HCT116 (cell line): ENCODE measurements around the gene MORC1. TPM values are rescaled to one million over a fixed set of nuclear protein-coding genes. Genes with fewer than 3 reads are reported as not detected.

Experiments used
- ATAC-seq: fragments of 200-7000 bp; cut with Tn5 transposase; 2 replicates; pipeline ENCODE4 v1.9.1; 2020; ENCODE audit warnings: mild to moderate bottlenecking, moderate library complexity
- BruUV-seq: library from RNA; stranded (reverse); fragments of 400-500 nt; replicated peaks from 2 replicates; lab custom pipeline; 2021; lab: Mats Ljungman, UMichigan
- CTCF ChIA-PET: fragments of 300-600 bp; sonication (Branson Sonifier 250); formaldehyde crosslinking; loops from one replicate; lab custom pipeline; 2021; ENCODE audit warnings: antibody characterized with exemption; lab: Charles Lee
- POLR2A ChIA-PET: fragments of 300-600, 350-600 bp; sonication (Branson Sonifier 250); formaldehyde crosslinking; loops from one replicate; lab custom pipeline; 2021; ENCODE audit warnings: antibody characterized with exemption; lab: Charles Lee
- RAD21 ChIA-PET, 2 experiments: fragments of 300-600 bp; sonication (Branson Sonifier 250); formaldehyde crosslinking; loops; one replicate each; lab custom pipeline; 2023; ENCODE audit warnings: low total read pairs in 2 of 2; ENCODE audit not compliant: uncharacterized antibody in 2 of 2, unreplicated experiment in 2 of 2, low non-redundant PET in 1 of 2; lab: Charles Lee
- DNase-seq: peaks from one replicate; pipeline ENCODE4 v3.0.0-alpha.2; 2010; ENCODE audit warnings: low read depth, low spot score
- H2AFZ ChIP-seq: fragments of 200-600 bp; shearing (Covaris generic), sonication (generic); 2 replicates; pipeline ENCODE4 v1.6.1; 2017; ENCODE audit warnings: low read depth, mixed run types, mixed read lengths, antibody characterized with exemption, low read length; ENCODE audit not compliant: poor library complexity, severe bottlenecking
- H3K27ac ChIP-seq: 2 replicates; pipeline ENCODE4 v1.5.1; 2012; ENCODE audit warnings: low read depth, low read length
- H3K27me3 ChIP-seq: fragments of 200-600 bp; sonication (generic); 2 replicates; pipeline ENCODE4 v1.6.1; 2016; ENCODE audit warnings: mixed run types, low read length, mixed read lengths; ENCODE audit not compliant: insufficient read depth
- H3K36me3 ChIP-seq, 2 experiments: fragments of 200-500 bp in 1 of 2; fragments of 200-600 bp in 1 of 2; sonication (Bioruptor generic) in 1 of 2; sonication (generic) in 1 of 2; 2 replicates each; pipeline versions ENCODE4 v1.5.1 to v1.6.1; 2014 to 2016; ENCODE audit warnings: low read length in 2 of 2, inconsistent platforms in 1 of 2, mixed read lengths in 1 of 2, mixed run types in 1 of 2; ENCODE audit not compliant: insufficient read depth in 2 of 2, control insufficient read depth in 1 of 2
- H3K4me1 ChIP-seq, 2 experiments: fragments of 200-600 bp in 1 of 2; sonication (generic) in 1 of 2; 2 replicates each; pipeline versions ENCODE4 v1.5.1 to v1.6.1; 2012 to 2017; ENCODE audit warnings: low read length in 2 of 2, inconsistent platforms in 1 of 2, mild to moderate bottlenecking in 1 of 2, mixed read lengths in 1 of 2, mixed run types in 1 of 2, moderate library complexity in 1 of 2; ENCODE audit not compliant: insufficient read depth in 2 of 2, control insufficient read depth in 1 of 2
- H3K4me2 ChIP-seq: fragments of 200-600 bp; sonication (generic); 2 replicates; pipeline ENCODE4 v1.6.1; 2017; ENCODE audit warnings: mixed run types, low read length, mixed read lengths
- H3K4me3 ChIP-seq, 2 experiments: fragments of 200-600 bp in 1 of 2; sonication (generic) in 1 of 2; replicated peaks in 1 of 2; 2 replicates each; pipeline ENCODE4 v1.5.1; 2011 to 2016; ENCODE audit warnings: low read length in 2 of 2, control low read depth in 1 of 2, low read depth in 1 of 2, mild to moderate bottlenecking in 1 of 2, mixed read lengths in 1 of 2, mixed run types in 1 of 2
- H3K79me2 ChIP-seq: fragments of 200-600 bp; sonication (generic); 2 replicates; pipeline ENCODE4 v1.6.1; 2017; ENCODE audit warnings: mild to moderate bottlenecking, mixed run types, low read length, moderate library complexity, mixed read lengths; ENCODE audit not compliant: insufficient read depth
- H3K9ac ChIP-seq: fragments of 200-600 bp; sonication (generic); 2 replicates; pipeline ENCODE4 v1.6.1; 2016; ENCODE audit warnings: low read length, mixed read lengths
- H3K9me2 ChIP-seq: fragments of 200-600 bp; sonication (generic), shearing (Covaris generic); 2 replicates; pipeline ENCODE4 v1.6.1; 2017; ENCODE audit warnings: mixed run types, mild to moderate bottlenecking, moderate library complexity; ENCODE audit not compliant: insufficient read depth
- H3K9me3 ChIP-seq, 2 experiments: fragments of 200-500 bp in 1 of 2; fragments of 200-600 bp in 1 of 2; sonication (Bioruptor generic) in 1 of 2; sonication (generic) in 1 of 2; 2 replicates each; pipeline ENCODE4 v1.6.1; 2014 to 2017; ENCODE audit warnings: low read length in 2 of 2, mixed read lengths in 2 of 2, inconsistent platforms in 1 of 2, low read depth in 1 of 2, mild to moderate bottlenecking in 1 of 2, mixed run types in 1 of 2, moderate library complexity in 1 of 2; ENCODE audit not compliant: control insufficient read depth in 1 of 2, insufficient read depth in 1 of 2
- H4K20me1 ChIP-seq: fragments of 200-600 bp; sonication (generic), shearing (Covaris generic); 2 replicates; pipeline ENCODE4 v1.6.1; 2017; ENCODE audit warnings: mixed run types, mild to moderate bottlenecking, moderate library complexity; ENCODE audit not compliant: insufficient read depth
- CBX3 ChIP-seq: IDR thresholded peaks from 2 replicates; pipeline ENCODE4 v1.6.1; 2012; ENCODE audit warnings: low read depth
- EZH2 ChIP-seq: fragments of 200-600 bp; sonication (generic); IDR thresholded peaks from 2 replicates; pipeline ENCODE4 v1.6.1; 2017; ENCODE audit warnings: antibody characterized with exemption, mixed run types
- POLR2A ChIP-seq: IDR thresholded peaks from 2 replicates; pipeline ENCODE4 v1.7.0; 2011; ENCODE audit warnings: borderline replicate concordance; ENCODE audit not compliant: insufficient read depth, insufficient read length; ENCODE audit errors: extremely low read depth
- POLR2AphosphoS5 ChIP-seq: IDR thresholded peaks from 2 replicates; pipeline ENCODE4 v1.6.1; 2011; ENCODE audit warnings: mild to moderate bottlenecking, low read depth, low read length, moderate library complexity
- RAD21 ChIP-seq: IDR thresholded peaks from 2 replicates; pipeline ENCODE4 v1.6.1; 2012; ENCODE audit warnings: low read depth, mild to moderate bottlenecking
- SIN3A ChIP-seq: IDR thresholded peaks from 2 replicates; pipeline ENCODE4 v1.6.1; 2012; ENCODE audit warnings: low read depth
- TCF7L2 ChIP-seq: IDR thresholded peaks from 2 replicates; pipeline ENCODE4 v1.7.0; 2011; ENCODE audit warnings: borderline replicate concordance, inconsistent platforms; ENCODE audit not compliant: insufficient read depth, insufficient read length; ENCODE audit errors: extremely low read depth
- ZFX ChIP-seq: fragments of 450-650 bp; IDR thresholded peaks from 2 replicates; pipeline ENCODE4 v1.6.1; 2017
- ZNF274 ChIP-seq: fragments of 200-500 bp; sonication (Bioruptor generic); IDR thresholded peaks from 2 replicates; pipeline ENCODE4 v1.6.1; 2014; ENCODE audit warnings: mild to moderate bottlenecking, low read depth, low read length, inconsistent platforms
- intact Hi-C: fragments of 100-400 bp; cut with micrococcal nuclease; formaldehyde crosslinking; loops from 2 replicates; pipeline ENCODE4 v1.10.0; 2022
- total RNA-seq: library from RNA; stranded (reverse); gene quantifications from one replicate; pipeline ENCODE4 v1.2.1, GENCODE V29; 2021; ENCODE audit not compliant: unreplicated experiment
- TF ChIP-seq, protein P1 (sequence below): IDR thresholded peaks from 2 replicates; pipeline ENCODE4 v1.6.1; 2012
- TF ChIP-seq, protein P2 (sequence below): IDR thresholded peaks from 2 replicates; pipeline ENCODE4 v1.6.1; 2012; ENCODE audit warnings: low read depth
- TF ChIP-seq, protein P3 (sequence below): IDR thresholded peaks from 2 replicates; pipeline ENCODE4 v1.6.1; 2012

MORC1 gene
- total RNA-seq, 1 experiment from 2014 or later, result not detected

DNA sequence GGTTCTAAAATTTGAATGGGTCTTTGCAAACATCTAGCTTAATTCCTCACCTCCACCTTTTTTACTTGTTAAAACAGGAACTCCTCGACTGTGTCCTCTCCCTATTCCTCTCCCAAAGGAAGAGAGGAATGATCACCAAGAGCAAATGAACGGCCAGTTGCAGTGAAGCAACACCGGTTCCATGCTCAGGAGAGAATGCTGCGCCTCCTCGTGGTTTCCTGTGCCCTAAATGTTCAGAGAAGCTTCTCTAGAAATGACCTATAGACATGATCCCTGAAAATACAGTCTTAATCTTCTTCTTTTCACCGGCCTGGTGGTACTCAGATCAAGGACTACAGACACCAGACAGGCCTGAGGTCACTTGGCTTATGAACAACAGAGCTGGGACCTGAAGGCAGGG, 99.1 kb downstream of the MORC1 start:
- no peaks in the 10 kb centered on the region for H3K27me3 ChIP-seq
- no peak overlapping the region for H3K27ac ChIP-seq
- no peak overlapping the region for H2AFZ ChIP-seq
- no peaks in the 10 kb centered on the region for H3K36me3 ChIP-seq
- no TSS peak for BruUV-seq
- H4K20me1 ChIP-seq, result no peaks in the 10 kb centered on the region
- no peak overlapping the region for H3K4me2 ChIP-seq
- no peaks in the 10 kb centered on the region for H3K9me3 ChIP-seq
- TF ChIP-seq ZFX (no peak), POLR2A (no peak), ZNF274 (no peak), SIN3A (no peak), TCF7L2 (no peak), RAD21 (no peak), EZH2 (no peak), POLR2AphosphoS5 (no peak), CBX3 (no peak)
- TF ChIP-seq, protein P1, sequence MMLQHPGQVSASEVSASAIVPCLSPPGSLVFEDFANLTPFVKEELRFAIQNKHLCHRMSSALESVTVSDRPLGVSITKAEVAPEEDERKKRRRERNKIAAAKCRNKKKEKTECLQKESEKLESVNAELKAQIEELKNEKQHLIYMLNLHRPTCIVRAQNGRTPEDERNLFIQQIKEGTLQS, result no peak
- TF ChIP-seq, protein P2, sequence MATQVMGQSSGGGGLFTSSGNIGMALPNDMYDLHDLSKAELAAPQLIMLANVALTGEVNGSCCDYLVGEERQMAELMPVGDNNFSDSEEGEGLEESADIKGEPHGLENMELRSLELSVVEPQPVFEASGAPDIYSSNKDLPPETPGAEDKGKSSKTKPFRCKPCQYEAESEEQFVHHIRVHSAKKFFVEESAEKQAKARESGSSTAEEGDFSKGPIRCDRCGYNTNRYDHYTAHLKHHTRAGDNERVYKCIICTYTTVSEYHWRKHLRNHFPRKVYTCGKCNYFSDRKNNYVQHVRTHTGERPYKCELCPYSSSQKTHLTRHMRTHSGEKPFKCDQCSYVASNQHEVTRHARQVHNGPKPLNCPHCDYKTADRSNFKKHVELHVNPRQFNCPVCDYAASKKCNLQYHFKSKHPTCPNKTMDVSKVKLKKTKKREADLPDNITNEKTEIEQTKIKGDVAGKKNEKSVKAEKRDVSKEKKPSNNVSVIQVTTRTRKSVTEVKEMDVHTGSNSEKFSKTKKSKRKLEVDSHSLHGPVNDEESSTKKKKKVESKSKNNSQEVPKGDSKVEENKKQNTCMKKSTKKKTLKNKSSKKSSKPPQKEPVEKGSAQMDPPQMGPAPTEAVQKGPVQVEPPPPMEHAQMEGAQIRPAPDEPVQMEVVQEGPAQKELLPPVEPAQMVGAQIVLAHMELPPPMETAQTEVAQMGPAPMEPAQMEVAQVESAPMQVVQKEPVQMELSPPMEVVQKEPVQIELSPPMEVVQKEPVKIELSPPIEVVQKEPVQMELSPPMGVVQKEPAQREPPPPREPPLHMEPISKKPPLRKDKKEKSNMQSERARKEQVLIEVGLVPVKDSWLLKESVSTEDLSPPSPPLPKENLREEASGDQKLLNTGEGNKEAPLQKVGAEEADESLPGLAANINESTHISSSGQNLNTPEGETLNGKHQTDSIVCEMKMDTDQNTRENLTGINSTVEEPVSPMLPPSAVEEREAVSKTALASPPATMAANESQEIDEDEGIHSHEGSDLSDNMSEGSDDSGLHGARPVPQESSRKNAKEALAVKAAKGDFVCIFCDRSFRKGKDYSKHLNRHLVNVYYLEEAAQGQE, result no peak
- TF ChIP-seq, protein P3, sequence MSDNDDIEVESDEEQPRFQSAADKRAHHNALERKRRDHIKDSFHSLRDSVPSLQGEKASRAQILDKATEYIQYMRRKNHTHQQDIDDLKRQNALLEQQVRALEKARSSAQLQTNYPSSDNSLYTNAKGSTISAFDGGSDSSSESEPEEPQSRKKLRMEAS, result no peak
- no peak for DNase-seq
- no peaks in the 10 kb centered on the region for H3K9me2 ChIP-seq
- ATAC-seq, result no peak
- ChIA-PET POLR2A (no interaction called here), CTCF (no interaction called here), RAD21 (no interaction called here)
- H3K79me2 ChIP-seq, result no peaks in the 10 kb centered on the region
- intact Hi-C loops, result no loop called here
- no peak overlapping the region for H3K9ac ChIP-seq
- no peak overlapping the region for H3K4me3 ChIP-seq
- H3K4me1 ChIP-seq, result no peaks in the 10 kb centered on the region
